SK-N-SH (cell line): ENCODE measurements around the gene CDK9.

ENCODE experiments used
- RAD21 ChIP-seq: IDR thresholded peaks from 2 replicates; pipeline ENCODE4 v1.6.1; 2012; ENCODE audit warnings: mild to moderate bottlenecking, low read length
- SIN3A ChIP-seq: IDR thresholded peaks from 2 replicates; pipeline ENCODE4 v1.6.1; 2012; ENCODE audit warnings: low read depth, mild to moderate bottlenecking, low read length, moderate library complexity, borderline replicate concordance
- TF ChIP-seq, protein P1 (sequence below): fragments of 200-600 bp; sonication (generic); IDR thresholded peaks from 2 replicates; pipeline ENCODE4 v1.6.1; 2017; ENCODE audit warnings: antibody characterized with exemption, mild to moderate bottlenecking, moderate library complexity

DNA sequence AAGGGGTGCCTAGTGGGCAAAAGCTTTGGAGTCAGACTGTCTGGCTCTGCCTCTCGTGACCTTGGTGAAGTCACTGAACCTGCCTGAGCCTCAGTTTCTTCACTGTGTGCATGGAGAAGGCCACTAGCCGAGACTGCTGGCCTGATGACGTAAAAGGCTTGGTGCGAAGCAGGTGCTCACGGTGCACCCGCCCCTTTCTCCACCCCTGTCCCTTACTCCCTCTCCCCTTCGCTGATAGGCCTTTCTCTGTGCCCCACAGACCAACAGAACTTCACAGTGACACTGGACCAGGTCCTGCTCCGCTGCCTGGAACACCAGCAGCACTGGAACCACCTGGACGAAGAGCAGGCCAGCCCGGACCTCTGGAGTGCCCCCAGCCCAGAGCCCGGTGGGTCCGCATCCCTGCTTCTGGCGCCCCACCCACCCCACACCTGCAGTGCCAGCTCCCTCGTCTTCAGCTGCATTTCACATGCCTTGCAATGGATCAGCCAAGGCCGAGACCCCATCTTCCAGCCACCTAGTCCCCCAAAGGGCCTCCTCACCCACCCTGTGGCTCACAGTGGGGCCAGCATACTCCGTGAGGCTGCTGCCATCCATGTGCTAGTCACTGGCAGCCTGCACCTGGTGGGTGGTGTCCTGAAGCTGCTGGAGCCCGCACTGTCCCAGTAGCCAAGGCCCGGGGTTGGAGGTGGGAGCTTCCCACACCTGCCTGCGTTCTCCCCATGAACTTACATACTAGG is 27.3 kb downstream of the CDK9 start:
- TF ChIP-seq, protein P1, sequence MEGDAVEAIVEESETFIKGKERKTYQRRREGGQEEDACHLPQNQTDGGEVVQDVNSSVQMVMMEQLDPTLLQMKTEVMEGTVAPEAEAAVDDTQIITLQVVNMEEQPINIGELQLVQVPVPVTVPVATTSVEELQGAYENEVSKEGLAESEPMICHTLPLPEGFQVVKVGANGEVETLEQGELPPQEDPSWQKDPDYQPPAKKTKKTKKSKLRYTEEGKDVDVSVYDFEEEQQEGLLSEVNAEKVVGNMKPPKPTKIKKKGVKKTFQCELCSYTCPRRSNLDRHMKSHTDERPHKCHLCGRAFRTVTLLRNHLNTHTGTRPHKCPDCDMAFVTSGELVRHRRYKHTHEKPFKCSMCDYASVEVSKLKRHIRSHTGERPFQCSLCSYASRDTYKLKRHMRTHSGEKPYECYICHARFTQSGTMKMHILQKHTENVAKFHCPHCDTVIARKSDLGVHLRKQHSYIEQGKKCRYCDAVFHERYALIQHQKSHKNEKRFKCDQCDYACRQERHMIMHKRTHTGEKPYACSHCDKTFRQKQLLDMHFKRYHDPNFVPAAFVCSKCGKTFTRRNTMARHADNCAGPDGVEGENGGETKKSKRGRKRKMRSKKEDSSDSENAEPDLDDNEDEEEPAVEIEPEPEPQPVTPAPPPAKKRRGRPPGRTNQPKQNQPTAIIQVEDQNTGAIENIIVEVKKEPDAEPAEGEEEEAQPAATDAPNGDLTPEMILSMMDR: no peak
- no peak for TF ChIP-seq RAD21
- TF ChIP-seq SIN3A: no peak
